OCI-LY1 (cell line): Measurements from ENCODE around the gene YEATS2.

ENCODE experiments used
- H2AFZ ChIP-seq: fragments of 200-600 bp; sonication (generic), shearing (Covaris generic); 2 replicates; pipeline ENCODE4 v1.6.0; 2014; ENCODE audit warnings: antibody characterized with exemption, mild to moderate bottlenecking, low read length
- H3F3A ChIP-seq: fragments of 200-600 bp; sonication (generic), shearing (Covaris generic); 2 replicates; pipeline ENCODE4 v1.6.0; 2014; ENCODE audit warnings: mild to moderate bottlenecking, antibody characterized with exemption, low read length, moderate library complexity; ENCODE audit not compliant: insufficient read depth
- H3K27ac ChIP-seq: fragments of 200-600 bp; sonication (generic); 2 replicates; pipeline ENCODE4 v1.5.1; 2014; ENCODE audit warnings: low read length, mixed run types, mild to moderate bottlenecking, low read depth; ENCODE audit not compliant: poor library complexity, severe bottlenecking
- H3K27me3 ChIP-seq: fragments of 200-600 bp; sonication (generic); 2 replicates; pipeline ENCODE4 v1.6.0; 2014; ENCODE audit warnings: antibody characterized with exemption, mild to moderate bottlenecking, low read length, moderate library complexity; ENCODE audit not compliant: insufficient read depth
- H3K36me3 ChIP-seq: fragments of 200-600 bp; sonication (generic); 2 replicates; pipeline ENCODE4 v1.6.1; 2014; ENCODE audit warnings: mild to moderate bottlenecking, antibody characterized with exemption, low read length, moderate library complexity, mixed read lengths; ENCODE audit not compliant: insufficient read depth
- H3K4me1 ChIP-seq: fragments of 200-600 bp; sonication (generic); 2 replicates; pipeline ENCODE4 v1.5.1; 2014; ENCODE audit warnings: mild to moderate bottlenecking, low read length, moderate library complexity; ENCODE audit not compliant: insufficient read depth, severe bottlenecking
- H3K4me2 ChIP-seq: fragments of 200-600 bp; sonication (generic), shearing (Covaris generic); 2 replicates; pipeline ENCODE4 v1.6.1; 2014; ENCODE audit warnings: low read length
- H3K4me3 ChIP-seq: fragments of 200-600 bp; sonication (generic); 2 replicates; pipeline ENCODE4 v1.5.1; 2014; ENCODE audit warnings: low read length, low read depth, mild to moderate bottlenecking, mixed read lengths; ENCODE audit not compliant: poor library complexity, severe bottlenecking
- H3K79me2 ChIP-seq: fragments of 200-600 bp; shearing (Covaris generic); 2 replicates; pipeline ENCODE4 v1.6.1; 2016; ENCODE audit warnings: mixed run types, low read length, mixed read lengths; ENCODE audit not compliant: insufficient read depth
- H3K9ac ChIP-seq: fragments of 200-600 bp; sonication (generic), shearing (Covaris generic); 2 replicates; pipeline ENCODE4 v1.6.1; 2014; ENCODE audit warnings: mild to moderate bottlenecking, low read length, mixed read lengths
- H3K9me2 ChIP-seq: fragments of 200-600 bp; sonication (generic), shearing (Covaris generic); 2 replicates; pipeline ENCODE4 v1.6.1; 2014; ENCODE audit warnings: low read depth, mild to moderate bottlenecking, low read length, mixed read lengths
- H3K9me3 ChIP-seq: fragments of 200-600 bp; shearing (Covaris generic); 2 replicates; pipeline ENCODE4 v1.6.1; 2014; ENCODE audit warnings: low read length, mixed read lengths
- H4K20me1 ChIP-seq: fragments of 200-600 bp; sonication (generic), shearing (Covaris generic); 2 replicates; pipeline ENCODE4 v1.6.0; 2016; ENCODE audit warnings: mild to moderate bottlenecking, low read length; ENCODE audit not compliant: insufficient read depth
- CTCF ChIP-seq: fragments of 200-600 bp; sonication (generic), shearing (Covaris generic); IDR thresholded peaks from 2 replicates; pipeline ENCODE4 v1.5.1; 2017; ENCODE audit warnings: mild to moderate bottlenecking, antibody characterized with exemption, low read length, moderate library complexity, mixed read lengths
- EZH2 ChIP-seq: fragments of 200-600 bp; sonication (generic), shearing (Covaris generic); IDR thresholded peaks from 2 replicates; pipeline ENCODE4 v1.8.0; 2017; ENCODE audit warnings: borderline replicate concordance, mixed run types, mild to moderate bottlenecking, antibody characterized with exemption, low read length, moderate library complexity, mixed read lengths

Gene YEATS2

GRCh38 chr3:183718012-183718411 lies 20.4 kb downstream of the YEATS2 start:
- Histone ChIP-seq H3K4me2 (no peak overlapping the region), H3K36me3 (peaks cover 92% of the 10 kb centered on the region), H3F3A (no peaks in the 10 kb centered on the region), H3K9ac (no peak overlapping the region), H3K4me1 (no peaks in the 10 kb centered on the region), H4K20me1 (peaks cover 4% of the 10 kb centered on the region; the same call in 1 of the 2 replicates), H3K4me3 (no peak overlapping the region), H3K79me2 (peaks cover 32% of the 10 kb centered on the region), H3K9me2 (no peaks in the 10 kb centered on the region), H3K27ac (no peak overlapping the region), H3K9me3 (no peaks in the 10 kb centered on the region), H3K27me3 (no peaks in the 10 kb centered on the region), H2AFZ (no peak overlapping the region)
- TF ChIP-seq EZH2 (no peak), CTCF (no peak)

- Histone ChIP-seq H3K36me3 (peaks cover 99% of the 10 kb centered on the region), H4K20me1 (no peaks in the 10 kb centered on the region)
Observed at GRCh38 chr3:183725387-183725786, 27.8 kb downstream of the YEATS2 start.

GRCh38 chr3:183728204-183728603 lies 30.6 kb downstream of the YEATS2 start:
- H3K9me2 ChIP-seq = no peaks in the 10 kb centered on the region
- no peak overlapping the region for H3K4me2 ChIP-seq
- H3K27ac ChIP-seq = no peak overlapping the region
- H3K4me3 ChIP-seq = no peak overlapping the region
- H3K27me3 ChIP-seq = no peaks in the 10 kb centered on the region
- H3K79me2 ChIP-seq = no peaks in the 10 kb centered on the region
- TF ChIP-seq EZH2 (no peak), CTCF (no peak)
- H3K9me3 ChIP-seq = no peaks in the 10 kb centered on the region
- H3K4me1 ChIP-seq = no peaks in the 10 kb centered on the region
- H3K36me3 ChIP-seq = peaks cover 97% of the 10 kb centered on the region
- H3K9ac ChIP-seq = no peak overlapping the region
- no peaks in the 10 kb centered on the region for H3F3A ChIP-seq
- no peaks in the 10 kb centered on the region for H4K20me1 ChIP-seq
- H2AFZ ChIP-seq = no peak overlapping the region

More at GRCh38 chr3:183725387-183725786, 27.8 kb downstream of the YEATS2 start:
- Histone ChIP-seq H3K9me2 (no peaks in the 10 kb centered on the region), H3K9ac (no peak overlapping the region), H3F3A (no peaks in the 10 kb centered on the region), H3K27me3 (no peaks in the 10 kb centered on the region), H3K4me3 (no peak overlapping the region), H3K4me1 (no peaks in the 10 kb centered on the region), H3K4me2 (no peak overlapping the region), H3K9me3 (no peaks in the 10 kb centered on the region), H3K79me2 (no peaks in the 10 kb centered on the region), H3K27ac (no peak overlapping the region), H2AFZ (no peak overlapping the region)
- TF ChIP-seq EZH2 = no peak
- TF ChIP-seq CTCF = no peak
